Suprapubic skin (tissue), 3 donors: ENCODE measurements around the gene GSTA1.

ENCODE experiments used
- EP300 ChIP-seq: sonication (generic); formaldehyde crosslinking; IDR thresholded peaks from one replicate; pipeline ENCODE4 v1.6.1; 2017; ENCODE audit warnings: antibody characterized with exemption
- TF ChIP-seq, protein P1 (sequence below), 2 donors: fragments of 200-600 bp in 1 of 2; fragments of 450-650 bp in 1 of 2; sonication (generic) in 1 of 2; IDR thresholded peaks; one replicate each; pipeline ENCODE4 v1.5.1; 2016 to 2019; ENCODE audit warnings: antibody characterized with exemption in 2 of 2, mild to moderate bottlenecking in 1 of 2, moderate library complexity in 1 of 2

DNA sequence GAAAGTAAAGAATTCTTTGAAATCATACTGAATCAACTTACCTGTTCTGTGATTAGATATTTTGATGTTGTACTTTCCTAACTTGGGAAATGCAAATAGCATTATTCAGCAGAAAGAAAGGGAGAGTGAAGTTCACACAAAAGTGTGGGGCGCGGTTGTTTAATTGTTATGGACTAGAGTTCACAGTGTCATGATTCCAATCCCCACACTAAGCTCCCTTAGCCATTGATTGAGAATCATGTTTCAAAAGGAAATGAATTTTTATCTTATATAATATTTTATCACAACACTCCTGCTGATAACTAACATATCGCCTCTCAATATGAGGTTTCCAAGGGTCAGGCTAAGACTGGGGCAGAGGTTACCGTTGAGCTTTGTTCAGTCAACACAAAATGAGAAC, 40.0 kb upstream of the GSTA1 start:
- TF ChIP-seq, protein P1, sequence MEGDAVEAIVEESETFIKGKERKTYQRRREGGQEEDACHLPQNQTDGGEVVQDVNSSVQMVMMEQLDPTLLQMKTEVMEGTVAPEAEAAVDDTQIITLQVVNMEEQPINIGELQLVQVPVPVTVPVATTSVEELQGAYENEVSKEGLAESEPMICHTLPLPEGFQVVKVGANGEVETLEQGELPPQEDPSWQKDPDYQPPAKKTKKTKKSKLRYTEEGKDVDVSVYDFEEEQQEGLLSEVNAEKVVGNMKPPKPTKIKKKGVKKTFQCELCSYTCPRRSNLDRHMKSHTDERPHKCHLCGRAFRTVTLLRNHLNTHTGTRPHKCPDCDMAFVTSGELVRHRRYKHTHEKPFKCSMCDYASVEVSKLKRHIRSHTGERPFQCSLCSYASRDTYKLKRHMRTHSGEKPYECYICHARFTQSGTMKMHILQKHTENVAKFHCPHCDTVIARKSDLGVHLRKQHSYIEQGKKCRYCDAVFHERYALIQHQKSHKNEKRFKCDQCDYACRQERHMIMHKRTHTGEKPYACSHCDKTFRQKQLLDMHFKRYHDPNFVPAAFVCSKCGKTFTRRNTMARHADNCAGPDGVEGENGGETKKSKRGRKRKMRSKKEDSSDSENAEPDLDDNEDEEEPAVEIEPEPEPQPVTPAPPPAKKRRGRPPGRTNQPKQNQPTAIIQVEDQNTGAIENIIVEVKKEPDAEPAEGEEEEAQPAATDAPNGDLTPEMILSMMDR (IDR thresholded peaks at IDR 0.05), result no peak
- TF ChIP-seq EP300, result no peak
